HepG2 (cell line): ENCODE measurements around the gene MAP4K3. TPM values are rescaled to one million over a fixed set of nuclear protein-coding genes. Genes with fewer than 3 reads are reported as not detected.

Source experiments
- ATAC-seq: fragments of 200-7000 bp; cut with Tn5 transposase; 3 replicates; pipeline ENCODE4 v1.9.1; 2020; ENCODE audit warnings: mild to moderate bottlenecking, moderate library complexity
- BruUV-seq: library from RNA; stranded (reverse); fragments of 400-500 nt; replicated peaks from 2 replicates; lab custom pipeline; 2021; lab: Mats Ljungman, UMichigan
- CTCF ChIA-PET: fragments of 300-600 bp; formaldehyde crosslinking; extraction: SDS; loops from one replicate; lab custom pipeline; 2021; ENCODE audit warnings: low total read pairs, inconsistent platforms, low intra/inter-chr PET ratio; lab: Yijun Ruan, JAX
- POLR2A ChIA-PET: fragments of 350-600 bp; sonication (Branson Sonifier 250); formaldehyde crosslinking; loops from one replicate; lab custom pipeline; 2020; ENCODE audit warnings: antibody characterized with exemption, inconsistent platforms; lab: Yijun Ruan, JAX
- DNase-seq: peaks from one replicate; pipeline ENCODE4 v3.0.0-alpha.2; 2015; ENCODE audit warnings: low spot score
- FAIRE-seq: peaks from 3 replicates; lab custom pipeline; 2011; peaks lifted over from hg19 to GRCh38; lab: Jason Lieb, UNC
- H2AFZ ChIP-seq: one replicate; pipeline ENCODE4 v1.6.1; 2011; ENCODE audit warnings: low read length, inconsistent platforms
- H3K27ac ChIP-seq: fragments of 300-600 bp; 3 replicates; pipeline ENCODE4 v1.8.0; 2011; ENCODE audit warnings: mixed run types, mild to moderate bottlenecking, mixed read lengths, low read length, inconsistent platforms; ENCODE audit not compliant: insufficient read depth; ENCODE audit errors: extremely low read length
- H3K27me3 ChIP-seq, 2 experiments: fragments of 200-600 bp in 1 of 2; 2 replicates in 1 of 2; 3 replicates in 1 of 2; pipeline versions ENCODE4 v1.6.0 to v1.8.0; 2011; ENCODE audit warnings: low read length in 2 of 2, mild to moderate bottlenecking in 2 of 2, moderate library complexity in 2 of 2, inconsistent platforms in 1 of 2; ENCODE audit not compliant: insufficient read depth in 2 of 2, control insufficient read depth in 1 of 2
- H3K36me3 ChIP-seq, 2 experiments: fragments of 200-600 bp in 1 of 2; replicated peaks in 1 of 2; 2 replicates in 1 of 2; 3 replicates in 1 of 2; pipeline versions ENCODE4 v1.5.1 to v1.8.0; 2011; ENCODE audit warnings: low read length in 2 of 2, inconsistent platforms in 1 of 2; ENCODE audit not compliant: insufficient read depth in 2 of 2, control insufficient read depth in 1 of 2
- H3K4me1 ChIP-seq: 2 replicates; pipeline ENCODE4 v1.5.1; 2012; ENCODE audit warnings: low read length, inconsistent platforms; ENCODE audit not compliant: insufficient read depth
- H3K4me2 ChIP-seq: 2 replicates; pipeline ENCODE4 v1.6.0; 2011; ENCODE audit warnings: low read depth, low read length, inconsistent platforms
- H3K4me3 ChIP-seq, 3 experiments: fragments of 200-600 bp in 1 of 3; sonication (generic), shearing (Covaris generic) in 1 of 3; replicated peaks in 1 of 3; 2 replicates each; pipeline ENCODE4 v1.5.1; 2011 to 2016; ENCODE audit warnings: low read length in 3 of 3, inconsistent platforms in 2 of 3, low read depth in 2 of 3, mild to moderate bottlenecking in 2 of 3, control low read depth in 1 of 3, mixed read lengths in 1 of 3; ENCODE audit not compliant: insufficient read depth in 1 of 3
- H3K79me2 ChIP-seq: one replicate; pipeline ENCODE4 v1.6.1; 2011; ENCODE audit warnings: low read length, inconsistent platforms; ENCODE audit not compliant: insufficient read depth
- H3K9ac ChIP-seq: 2 replicates; pipeline ENCODE4 v1.6.0; 2011; ENCODE audit warnings: mild to moderate bottlenecking, low read depth, low read length, inconsistent platforms; ENCODE audit not compliant: insufficient read depth
- H3K9me3 ChIP-seq: 2 replicates; pipeline ENCODE4 v1.5.1; 2012; ENCODE audit warnings: mild to moderate bottlenecking, low read length
- H4K20me1 ChIP-seq: 2 replicates; pipeline ENCODE4 v1.6.0; 2011; ENCODE audit warnings: inconsistent platforms, mild to moderate bottlenecking, low read length, moderate library complexity; ENCODE audit not compliant: insufficient read depth
- ATF7 ChIP-seq, 2 experiments: fragments of 450-650 bp in 1 of 2; sonication (generic) in 1 of 2; formaldehyde crosslinking in 1 of 2; IDR thresholded peaks; 2 replicates each; pipeline versions ENCODE4 v1.4.0 to v1.6.1; 2016 to 2020; ENCODE audit warnings: antibody characterized with exemption in 1 of 2, mild to moderate bottlenecking in 1 of 2, missing genetic modification reagents in 1 of 2
- CTCF ChIP-seq: sonication (generic); formaldehyde crosslinking; IDR thresholded peaks from 2 replicates; pipeline ENCODE4 v1.5.0; 2020; ENCODE audit warnings: mild to moderate bottlenecking, missing genetic modification reagents, moderate library complexity
- NFE2L1 ChIP-seq: sonication (generic); formaldehyde crosslinking; IDR thresholded peaks from 2 replicates; pipeline ENCODE4 v1.4.0; 2020; ENCODE audit warnings: missing genetic modification reagents, mild to moderate bottlenecking, borderline replicate concordance
- NRL ChIP-seq: sonication (generic); formaldehyde crosslinking; IDR thresholded peaks from 2 replicates; pipeline ENCODE4 v1.5.0; 2020; ENCODE audit warnings: missing genetic modification reagents, mild to moderate bottlenecking, moderate library complexity, borderline replicate concordance
- SMC3 ChIP-seq: IDR thresholded peaks from 2 replicates; pipeline ENCODE4 v1.6.1; 2011; ENCODE audit warnings: low read length, improper control_type of control experiment
- STAT5B ChIP-seq: sonication (generic); formaldehyde crosslinking; IDR thresholded peaks from 2 replicates; pipeline ENCODE4 v1.4.0; 2020; ENCODE audit warnings: missing genetic modification reagents
- THRA ChIP-seq: sonication (generic); formaldehyde crosslinking; IDR thresholded peaks from 2 replicates; pipeline ENCODE4 v1.4.0; 2020; ENCODE audit warnings: missing genetic modification reagents, borderline replicate concordance
- TRIM22 ChIP-seq: fragments of 450-650 bp; IDR thresholded peaks from 2 replicates; pipeline ENCODE4 v1.6.1; 2017
- ZBTB8A ChIP-seq: sonication (generic); formaldehyde crosslinking; IDR thresholded peaks from 2 replicates; pipeline ENCODE4 v1.4.0; 2020; ENCODE audit warnings: mild to moderate bottlenecking, low read depth, missing genetic modification reagents, borderline replicate concordance
- ZKSCAN8 ChIP-seq: IDR thresholded peaks from 2 replicates; pipeline ENCODE4 v1.6.1; 2016; ENCODE audit warnings: borderline replicate concordance, missing genetic modification reagents, missing compliant biosample characterization
- ZMYM4 ChIP-seq: sonication (generic); formaldehyde crosslinking; IDR thresholded peaks from 2 replicates; pipeline ENCODE4 v1.8.1; 2023; ENCODE audit warnings: mild to moderate bottlenecking, missing genetic modification reagents
- ZNF354B ChIP-seq: sonication (generic); formaldehyde crosslinking; IDR thresholded peaks from 2 replicates; pipeline ENCODE4 v1.8.0; 2022; ENCODE audit warnings: mild to moderate bottlenecking, missing genetic modification reagents
- ZNF460 ChIP-seq: sonication (generic); formaldehyde crosslinking; IDR thresholded peaks from 2 replicates; pipeline ENCODE4 v1.5.1; 2020; ENCODE audit warnings: missing genetic modification reagents, mild to moderate bottlenecking, borderline replicate concordance
- ZNF781 ChIP-seq: sonication (generic); formaldehyde crosslinking; IDR thresholded peaks from 2 replicates; pipeline ENCODE4 v1.5.1; 2020; ENCODE audit warnings: borderline replicate concordance, mild to moderate bottlenecking, missing genetic modification reagents; ENCODE audit errors: not compliant biosample characterization
- WGBS: methylation state at CpG from one replicate; pipeline ENCODE4 v1.1.6; 2017; ENCODE audit warnings: low lambda C conversion rate; 5-methylcytosine and 5-hydroxymethylcytosine counted together
- in situ Hi-C: cut with HindIII; loops from 2 replicates; pipeline ENCODE4 v1.10.0; 2017; ENCODE audit warnings: low pct_unique_long_range_greater_than_20kb; ENCODE audit not compliant: extremely low pct_ligation_motif_present
- intact Hi-C: fragments of 100-400 bp; cut with micrococcal nuclease; formaldehyde crosslinking; loops from one replicate; pipeline ENCODE4 v1.10.0; 2022; ENCODE audit not compliant: unreplicated experiment
- polyA plus RNA-seq, 8 experiments: library from polyadenylated mRNA; depleted of rRNA in 3 of 8; stranded (reverse) in 7 of 8; unstranded in 1 of 8; fragments of >200 nt; fragmentation: Illumina TruSeq in 4 of 8; extraction: Trizol in 4 of 8; gene quantifications; 2 replicates each; pipeline versions ENCODE4 v1.2.1 to v1.2.3, GENCODE V29; 2011 to 2016; ENCODE audit warnings: low read depth in 4 of 8, missing spikeins in 1 of 8, mixed read lengths in 1 of 8; ENCODE audit not compliant: insufficient read depth in 1 of 8
- total RNA-seq, 5 experiments: library from RNA; depleted of rRNA; stranded (reverse); fragments of >200 nt; fragmentation: Illumina TruSeq; extraction: Trizol; gene quantifications; 2 replicates each; pipeline ENCODE4 v1.2.3, GENCODE V29; 2016; ENCODE audit warnings: low read depth in 1 of 5

MAP4K3 gene
- total and polyA plus RNA-seq, 2 of the 13 experiments (the other 11 are each of a cell fraction or from before 2014, with no cell fraction given) = 45.9 to 53.2 TPM

DNA sequence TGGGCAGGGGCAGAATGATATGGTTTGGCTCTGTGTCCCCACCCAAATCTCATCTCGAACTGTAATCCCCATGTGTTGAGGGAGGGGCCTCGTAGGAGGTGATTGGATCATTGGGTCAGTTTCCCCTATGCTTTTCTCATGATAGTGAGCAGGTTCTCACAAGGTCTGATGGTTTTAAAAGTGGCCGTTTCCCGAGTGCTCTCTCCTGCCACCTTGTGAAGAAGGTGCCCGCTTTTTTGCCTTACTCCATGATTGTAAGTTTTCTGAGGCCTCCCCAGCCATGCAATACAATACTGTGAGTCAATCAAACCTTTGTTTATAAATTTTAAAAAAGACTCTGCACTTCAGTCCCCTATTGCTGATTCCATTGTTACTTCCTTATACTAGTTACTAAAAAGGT is 110.4 kb downstream of the MAP4K3 start:
- no peaks in the 10 kb centered on the region for H3K27me3 ChIP-seq
- DNase-seq (no peak), ATAC-seq (no peak), FAIRE-seq (no peak)
- intact Hi-C loops = no loop called here
- TF ChIP-seq ZMYM4 = 0 out of 2 replicates have a peak, but pooled peaks have one; percentile 15
- no peak for TF ChIP-seq TRIM22
- 0 out of 2 replicates have a peak, but pooled peaks have one; percentile 6 for TF ChIP-seq CTCF (CRISPR knock-in tag)
- H3K27ac ChIP-seq = no peak overlapping the region
- ChIA-PET POLR2A (no interaction called here), CTCF (no interaction called here)
- H3K9me3 ChIP-seq = no peaks in the 10 kb centered on the region
- no peak overlapping the region for H2AFZ ChIP-seq
- H3K9ac ChIP-seq = no peak overlapping the region
- no peak overlapping the region for H3K4me3 ChIP-seq
- no peaks in the 10 kb centered on the region for H3K4me1 ChIP-seq
- BruUV-seq = no TSS peak
- peaks cover 11 to 69% of the 10 kb centered on the region in 2 experiments for H3K36me3 ChIP-seq
- no peaks in the 10 kb centered on the region; the same call in 1 of the 2 replicates for H4K20me1 ChIP-seq
- in situ Hi-C loops = no loop called here
- no peak overlapping the region for H3K4me2 ChIP-seq
- no peaks in the 10 kb centered on the region for H3K79me2 ChIP-seq
- WGBS = 96% methylated on average over 5 of the region's 5 CpGs

DNA sequence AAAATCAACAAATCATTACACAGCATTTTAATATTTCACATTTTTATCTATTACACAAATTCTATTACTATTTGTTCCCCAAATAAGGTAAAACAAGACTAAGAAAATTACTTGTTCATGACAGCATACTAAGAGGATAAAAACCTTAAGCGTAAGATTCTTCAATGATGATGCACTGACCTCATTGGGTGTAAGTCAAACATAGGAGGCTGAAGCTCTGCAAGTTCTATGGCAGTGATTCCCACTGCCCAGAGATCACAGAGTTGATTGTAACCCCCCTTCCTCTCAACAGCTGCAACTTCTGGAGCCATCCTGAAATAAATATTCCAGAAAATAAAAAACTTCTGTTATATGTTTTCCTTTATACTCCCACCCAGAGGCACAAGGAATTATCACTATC is 111.1 kb downstream of the MAP4K3 start:
- no peaks in the 10 kb centered on the region; the same call in 1 of the 2 replicates for H4K20me1 ChIP-seq
- no peaks in the 10 kb centered on the region for H3K79me2 ChIP-seq
- H3K9me3 ChIP-seq = no peaks in the 10 kb centered on the region
- no peak overlapping the region for H3K4me3 ChIP-seq
- ChIA-PET CTCF (no interaction called here), POLR2A (no interaction called here)
- intact Hi-C loops = no loop called here
- no peak overlapping the region for H3K4me2 ChIP-seq
- H3K27ac ChIP-seq = no peak overlapping the region
- FAIRE-seq (no peak), ATAC-seq (no peak), DNase-seq (no peak)
- H3K9ac ChIP-seq = no peak overlapping the region
- H2AFZ ChIP-seq = no peak overlapping the region
- WGBS = 95% methylated on average over 1 of the region's 1 CpG
- in situ Hi-C loops = no loop called here
- BruUV-seq = no TSS peak
- peaks cover 12 to 62% of the 10 kb centered on the region in 2 experiments for H3K36me3 ChIP-seq
- H3K27me3 ChIP-seq = no peaks in the 10 kb centered on the region
- no peaks in the 10 kb centered on the region for H3K4me1 ChIP-seq
- TF ChIP-seq SMC3 (no peak), ZKSCAN8 (CRISPR knock-in tag) (no peak), ATF7 (IDR thresholded peaks at IDR 0.05) (no peak), ATF7 (CRISPR knock-in tag; IDR thresholded peaks at IDR 0.05) (no peak), STAT5B (CRISPR knock-in tag) (no peak), ZNF354B (CRISPR knock-in tag) (no peak), NRL (no peak), ZNF460 (CRISPR knock-in tag) (no peak), ZBTB8A (no peak), THRA (CRISPR knock-in tag) (no peak), NFE2L1 (CRISPR knock-in tag) (no peak), ZNF781 (CRISPR knock-in tag) (no peak)
